Muscle of back (tissue), 13 donors: ENCODE data around the gene ZNF750. TPM values are rescaled to one million over a fixed set of nuclear protein-coding genes. Genes with fewer than 3 reads are reported as not detected.

ENCODE experiments used
- DNase-seq, 3 donors: peaks; one replicate each; pipeline versions ENCODE4 v3.0.0 to v3.0.0-alpha.2; 2013
- long read RNA-seq, 9 donors: transcript quantifications; one replicate each; lab custom pipeline, GENCODE V29; 2026
- polyA plus RNA-seq, 10 donors: library from polyadenylated mRNA; unstranded; fragments of 120-200 nt; gene quantifications; one replicate each; pipeline ENCODE4 v1.2.1, GENCODE V29; 2013; ENCODE audit not compliant: insufficient read length in 10 of 10

The ZNF750 gene
- polyA plus RNA-seq: 1 to 10 TPM in 2 of 10 donors, under 1 TPM in 8; 0.17 to 8.7 (median 0.28) TPM
- long read RNA-seq, donor 1: 0 reads
- long read RNA-seq, donor 2, partial matches to known transcripts: 19 of 19 reads
- long read RNA-seq, donor 2, other reads (novel, unspliced or antisense): 0 of 19 reads
- long read RNA-seq, donor 3: 0 reads
- long read RNA-seq, donor 4, partial matches to known transcripts: 10 of 10 reads
- long read RNA-seq, donor 4, other reads (novel, unspliced or antisense): 0 of 10 reads
- long read RNA-seq, donor 5: 0 reads
- long read RNA-seq, donor 6: 0 reads
- long read RNA-seq, donor 7: 0 reads
- long read RNA-seq, donor 8: 0 reads
- long read RNA-seq, donor 9: 0 reads

GRCh38 chr17:82839617-82840292 is at the start of gene ZNF750:
Gene ZNF750, minus strand, starts transcription at chr17:82840022. Its CDS starts 7,568 bp downstream, at chr17:82832454.
- DNase-seq: no peak

- DNase-seq: no peak
Measured at GRCh38 chr17:82888583-82889495, 49.0 kb upstream of the ZNF750 start.

GRCh38 chr17:82887255-82888164 is 47.7 kb upstream of the ZNF750 start:
- DNase-seq: no peak

GRCh38 chr17:82884970-82885353 is 45.1 kb upstream of the ZNF750 start:
- no peak for DNase-seq

- DNase-seq: peak in 1 of 3 donors; percentile 71
Measured at GRCh38 chr17:82884341-82884969, 44.6 kb upstream of the ZNF750 start.

GRCh38 chr17:82883419-82884031 is 43.7 kb upstream of the ZNF750 start:
- no peak for DNase-seq

- DNase-seq: no peak
Measured at GRCh38 chr17:82882715-82883418, 43.0 kb upstream of the ZNF750 start.

GRCh38 chr17:82881900-82882714 is 42.3 kb upstream of the ZNF750 start:
- peak in 1 of 3 donors; percentile 65 for DNase-seq

GRCh38 chr17:82881324-82881823 is 41.6 kb upstream of the ZNF750 start:
- DNase-seq: peak in 1 of 3 donors; percentile 70

- DNase-seq: peak in 1 of 3 donors; percentile 68
Measured at GRCh38 chr17:82880620-82881323, 41.0 kb upstream of the ZNF750 start.

- DNase-seq: no peak
Measured at GRCh38 chr17:82879241-82879640, 39.4 kb upstream of the ZNF750 start.

- DNase-seq: no peak
Measured at GRCh38 chr17:82878527-82878926, 38.7 kb upstream of the ZNF750 start.

- DNase-seq: peak in 2 of 3 donors; percentile 78 to 85
Measured at GRCh38 chr17:82876602-82877379, 37.0 kb upstream of the ZNF750 start.

- no peak for DNase-seq
Measured at GRCh38 chr17:82876149-82876548, 36.3 kb upstream of the ZNF750 start.

- DNase-seq: no peak
Measured at GRCh38 chr17:82875407-82875856, 35.6 kb upstream of the ZNF750 start.

GRCh38 chr17:82874011-82874835 is 34.4 kb upstream of the ZNF750 start:
- DNase-seq: no peak
